GM12878 (cell line): ENCODE data around the gene ZDHHC14. TPM values are rescaled to one million over a fixed set of nuclear protein-coding genes. Genes with fewer than 3 reads are reported as not detected.
A peak's percentile ranks its signal among the peaks of the same experiment; 100 is the strongest.

Experiments
- ATAC-seq: fragments of 200-7000 bp; cut with Tn5 transposase; 3 replicates; pipeline ENCODE4 v1.9.1; 2020; ENCODE audit warnings: mild to moderate bottlenecking, moderate library complexity
- BruUV-seq: library from RNA; stranded (reverse); fragments of 400-500 nt; replicated peaks from 2 replicates; lab custom pipeline; 2021; lab: Mats Ljungman, UMichigan
- CTCF ChIA-PET: fragments of 300-600 bp; sonication (Branson Sonifier 250); formaldehyde crosslinking; extraction: SDS; loops from one replicate; lab custom pipeline; 2021; ENCODE audit warnings: inconsistent platforms; lab: Yijun Ruan, JAX
- POLR2A ChIA-PET: fragments of 350-600 bp; formaldehyde crosslinking; extraction: SDS; loops from one replicate; lab custom pipeline; 2021; ENCODE audit warnings: inconsistent platforms; lab: Charles Lee
- RAD21 ChIA-PET: fragments of 300-600 bp; sonication (Branson Sonifier 250); formaldehyde crosslinking; loops from one replicate; lab custom pipeline; 2023; ENCODE audit warnings: antibody characterized with exemption; ENCODE audit not compliant: unreplicated experiment; lab: Charles Lee
- SMC1A ChIA-PET: fragments of 300-600 bp; sonication (Branson Sonifier 250); formaldehyde crosslinking; loops from one replicate; lab custom pipeline; 2023; ENCODE audit not compliant: unreplicated experiment, uncharacterized antibody; lab: Charles Lee
- DNase-seq: peaks from one replicate; pipeline ENCODE4 v3.0.0-alpha.2; 2011; ENCODE audit warnings: low read depth, low spot score
- FAIRE-seq: peaks from 3 replicates; lab custom pipeline; 2011; peaks lifted over from hg19 to GRCh38; lab: Jason Lieb, UNC
- H2AFZ ChIP-seq: 2 replicates; pipeline ENCODE4 v1.6.0; 2011; ENCODE audit warnings: low read depth, low read length, control low read depth; ENCODE audit not compliant: control insufficient read depth
- H3K27ac ChIP-seq: 2 replicates; pipeline ENCODE4 v1.5.1; 2011; ENCODE audit warnings: control low read depth; ENCODE audit not compliant: control insufficient read depth, insufficient read depth
- H3K27me3 ChIP-seq, 2 experiments: replicated peaks in 1 of 2; 2 replicates each; pipeline versions ENCODE4 v1.6.0 to v1.6.1; 2011; ENCODE audit warnings: low read length in 1 of 2; ENCODE audit not compliant: control insufficient read depth in 2 of 2, insufficient read depth in 2 of 2
- H3K36me3 ChIP-seq, 2 experiments: 2 replicates each; pipeline ENCODE4 v1.5.1; 2011; ENCODE audit warnings: low read length in 1 of 2; ENCODE audit not compliant: control insufficient read depth in 2 of 2, insufficient read depth in 2 of 2
- H3K4me1 ChIP-seq: 2 replicates; pipeline ENCODE4 v1.6.1; 2011; ENCODE audit warnings: mild to moderate bottlenecking, low read length, moderate library complexity, mixed read lengths; ENCODE audit not compliant: control insufficient read depth, insufficient read depth
- H3K4me2 ChIP-seq: 2 replicates; pipeline ENCODE4 v1.6.0; 2011; ENCODE audit warnings: control low read depth; ENCODE audit not compliant: control insufficient read depth, insufficient read depth
- H3K4me3 ChIP-seq: fragments of 200-600 bp; sonication (generic); 2 replicates; pipeline ENCODE4 v1.5.1; 2016
- H3K79me2 ChIP-seq: 2 replicates; pipeline ENCODE4 v1.6.0; 2011; ENCODE audit warnings: low read length; ENCODE audit not compliant: control insufficient read depth, insufficient read depth
- H3K9ac ChIP-seq: 2 replicates; pipeline ENCODE4 v1.8.0; 2011; ENCODE audit warnings: low read length, control low read depth, mixed read lengths; ENCODE audit not compliant: control insufficient read depth, insufficient read depth
- H3K9me3 ChIP-seq: replicated peaks from 3 replicates; pipeline ENCODE4 v1.5.1; 2011; ENCODE audit warnings: mild to moderate bottlenecking, low read length; ENCODE audit not compliant: control insufficient read depth, insufficient read depth
- H4K20me1 ChIP-seq: 2 replicates; pipeline ENCODE4 v1.6.0; 2011; ENCODE audit not compliant: control insufficient read depth, insufficient read depth
- MYC ChIP-seq: IDR thresholded peaks from 2 replicates; pipeline ENCODE4 v1.6.1; 2011; ENCODE audit warnings: mild to moderate bottlenecking, low read length, moderate library complexity, inconsistent platforms; ENCODE audit not compliant: insufficient read depth, insufficient replicate concordance, insufficient read length, severe bottlenecking
- STAT3 ChIP-seq: IDR thresholded peaks from 2 replicates; pipeline ENCODE4 v1.6.1; 2011; ENCODE audit warnings: low read depth, low read length, improper control_type of control experiment
- WGBS: methylation state at CpG from one replicate; pipeline ENCODE4 v1.1.6; 2016; ENCODE audit warnings: low lambda C conversion rate; ENCODE audit not compliant: insufficient replicate concordance, insufficient coverage; ENCODE audit errors: missing lambda C conversion rate; 5-methylcytosine and 5-hydroxymethylcytosine counted together
- in situ Hi-C: fragments of 300-500 bp; cut with MboI; formaldehyde crosslinking; loops from 9 replicates; pipeline ENCODE4 v1.14.3; 2018; ENCODE audit warnings: mixed read lengths
- intact Hi-C: fragments of 100-400 bp; cut with micrococcal nuclease; formaldehyde crosslinking; loops from one replicate; pipeline ENCODE4 v1.14.2; 2022; ENCODE audit not compliant: unreplicated experiment
- polyA plus RNA-seq, 11 experiments: library from polyadenylated mRNA; depleted of rRNA in 4 of 11; unstranded in 6 of 11; stranded (reverse) in 5 of 11; fragments of >200 nt; fragmentation: Nextera tagmentation in 4 of 11; fragmentation: Illumina TruSeq in 1 of 11; extraction: Ambion mirVana in 4 of 11; extraction: Trizol in 1 of 11; gene quantifications; 1 replicate in 1 of 11; 2 replicates in 10 of 11; pipeline versions ENCODE4 v1.2.1 to v1.2.3, GENCODE V29; 2011 to 2016; ENCODE audit warnings: inconsistent platforms in 2 of 11, missing spikeins in 2 of 11, low read depth in 1 of 11
- total RNA-seq, 4 experiments: library from RNA; depleted of rRNA in 3 of 4; stranded (reverse); fragments of >200 nt in 3 of 4; fragmentation: Illumina TruSeq in 1 of 4; extraction: Trizol in 1 of 4; gene quantifications; 2 replicates each; pipeline versions ENCODE4 v1.2.1 to v1.2.3, GENCODE V29; 2013 to 2021
- TF ChIP-seq, protein P1 (sequence below): fragments of 450-650 bp; IDR thresholded peaks from 2 replicates; pipeline ENCODE4 v1.6.1; 2016; ENCODE audit warnings: mild to moderate bottlenecking
- TF ChIP-seq, protein P2 (sequence below): fragments of 450-650 bp; IDR thresholded peaks from 2 replicates; pipeline ENCODE4 v1.6.1; 2017; ENCODE audit warnings: mild to moderate bottlenecking, moderate library complexity
- TF ChIP-seq, protein P3 (sequence below): fragments of 450-650 bp; IDR thresholded peaks from 2 replicates; pipeline ENCODE4 v1.6.1; 2016; ENCODE audit warnings: mild to moderate bottlenecking

Gene ZDHHC14
- total and polyA plus RNA-seq, 10 of the 15 experiments (the other 5 are each of a cell fraction or from before 2014, with no cell fraction given) = 0.15 to 16.0 (median 0.76) TPM; not detected in 1

DNA sequence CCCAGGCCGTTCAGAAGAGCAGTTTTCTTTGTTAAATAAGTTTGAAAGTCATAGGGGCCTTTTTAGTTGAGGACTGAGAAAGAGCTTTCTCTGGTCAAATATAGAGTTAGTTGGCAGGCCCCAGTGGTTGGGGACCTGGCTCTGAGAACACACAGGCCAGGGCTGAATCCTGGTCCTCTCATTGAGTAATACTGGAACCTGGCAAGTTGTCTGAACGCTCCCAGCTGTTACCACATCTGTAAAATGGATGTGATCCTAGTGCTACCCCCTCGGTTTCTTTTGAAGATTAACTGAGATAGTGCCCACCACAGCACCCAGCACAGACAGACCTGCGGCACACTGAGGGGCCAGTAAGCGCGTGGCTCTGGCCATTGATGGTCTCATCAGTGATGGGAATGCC is 215.5 kb downstream of the ZDHHC14 start (continued):
- TF ChIP-seq, protein P1, sequence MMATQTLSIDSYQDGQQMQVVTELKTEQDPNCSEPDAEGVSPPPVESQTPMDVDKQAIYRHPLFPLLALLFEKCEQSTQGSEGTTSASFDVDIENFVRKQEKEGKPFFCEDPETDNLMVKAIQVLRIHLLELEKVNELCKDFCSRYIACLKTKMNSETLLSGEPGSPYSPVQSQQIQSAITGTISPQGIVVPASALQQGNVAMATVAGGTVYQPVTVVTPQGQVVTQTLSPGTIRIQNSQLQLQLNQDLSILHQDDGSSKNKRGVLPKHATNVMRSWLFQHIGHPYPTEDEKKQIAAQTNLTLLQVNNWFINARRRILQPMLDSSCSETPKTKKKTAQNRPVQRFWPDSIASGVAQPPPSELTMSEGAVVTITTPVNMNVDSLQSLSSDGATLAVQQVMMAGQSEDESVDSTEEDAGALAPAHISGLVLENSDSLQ = no peak
- TF ChIP-seq, protein P2, sequence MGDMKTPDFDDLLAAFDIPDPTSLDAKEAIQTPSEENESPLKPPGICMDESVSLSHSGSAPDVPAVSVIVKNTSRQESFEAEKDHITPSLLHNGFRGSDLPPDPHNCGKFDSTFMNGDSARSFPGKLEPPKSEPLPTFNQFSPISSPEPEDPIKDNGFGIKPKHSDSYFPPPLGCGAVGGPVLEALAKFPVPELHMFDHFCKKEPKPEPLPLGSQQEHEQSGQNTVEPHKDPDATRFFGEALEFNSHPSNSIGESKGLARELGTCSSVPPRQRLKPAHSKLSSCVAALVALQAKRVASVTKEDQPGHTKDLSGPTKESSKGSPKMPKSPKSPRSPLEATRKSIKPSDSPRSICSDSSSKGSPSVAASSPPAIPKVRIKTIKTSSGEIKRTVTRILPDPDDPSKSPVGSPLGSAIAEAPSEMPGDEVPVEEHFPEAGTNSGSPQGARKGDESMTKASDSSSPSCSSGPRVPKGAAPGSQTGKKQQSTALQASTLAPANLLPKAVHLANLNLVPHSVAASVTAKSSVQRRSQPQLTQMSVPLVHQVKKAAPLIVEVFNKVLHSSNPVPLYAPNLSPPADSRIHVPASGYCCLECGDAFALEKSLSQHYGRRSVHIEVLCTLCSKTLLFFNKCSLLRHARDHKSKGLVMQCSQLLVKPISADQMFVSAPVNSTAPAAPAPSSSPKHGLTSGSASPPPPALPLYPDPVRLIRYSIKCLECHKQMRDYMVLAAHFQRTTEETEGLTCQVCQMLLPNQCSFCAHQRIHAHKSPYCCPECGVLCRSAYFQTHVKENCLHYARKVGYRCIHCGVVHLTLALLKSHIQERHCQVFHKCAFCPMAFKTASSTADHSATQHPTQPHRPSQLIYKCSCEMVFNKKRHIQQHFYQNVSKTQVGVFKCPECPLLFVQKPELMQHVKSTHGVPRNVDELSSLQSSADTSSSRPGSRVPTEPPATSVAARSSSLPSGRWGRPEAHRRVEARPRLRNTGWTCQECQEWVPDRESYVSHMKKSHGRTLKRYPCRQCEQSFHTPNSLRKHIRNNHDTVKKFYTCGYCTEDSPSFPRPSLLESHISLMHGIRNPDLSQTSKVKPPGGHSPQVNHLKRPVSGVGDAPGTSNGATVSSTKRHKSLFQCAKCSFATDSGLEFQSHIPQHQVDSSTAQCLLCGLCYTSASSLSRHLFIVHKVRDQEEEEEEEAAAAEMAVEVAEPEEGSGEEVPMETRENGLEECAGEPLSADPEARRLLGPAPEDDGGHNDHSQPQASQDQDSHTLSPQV = no peak
- TF ChIP-seq MYC = no peak
- TF ChIP-seq, all 136 proteins: peak for 0

DNA sequence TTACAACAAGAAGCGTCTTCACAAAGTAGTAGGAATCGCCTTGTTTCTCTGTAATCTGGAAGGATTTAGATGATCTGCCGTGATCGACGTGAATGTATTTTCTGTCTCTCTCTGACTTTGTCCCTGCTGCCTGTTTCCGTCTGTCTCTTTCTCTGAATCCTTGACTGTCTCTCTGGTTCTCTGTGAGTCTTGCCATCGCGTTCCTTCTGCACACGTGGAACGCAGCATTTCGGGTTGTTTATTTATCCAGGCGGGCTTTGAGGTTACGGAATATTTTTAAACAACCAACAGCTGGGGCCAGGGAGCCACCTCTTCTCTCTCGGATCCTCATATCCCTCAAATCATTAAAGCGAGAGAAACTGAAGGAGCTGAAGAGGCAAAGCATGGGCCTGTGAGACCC is 215.9 kb downstream of the ZDHHC14 start:
- RAD21 ChIA-PET = interaction anchor here (0.9 to 7.3 kb wide), 10 partner anchors 9 to 282 kb away, joined by 3 to 56 read pairs (median 4); no protein-coding TSS in a partner anchor
- TF ChIP-seq, protein P3, sequence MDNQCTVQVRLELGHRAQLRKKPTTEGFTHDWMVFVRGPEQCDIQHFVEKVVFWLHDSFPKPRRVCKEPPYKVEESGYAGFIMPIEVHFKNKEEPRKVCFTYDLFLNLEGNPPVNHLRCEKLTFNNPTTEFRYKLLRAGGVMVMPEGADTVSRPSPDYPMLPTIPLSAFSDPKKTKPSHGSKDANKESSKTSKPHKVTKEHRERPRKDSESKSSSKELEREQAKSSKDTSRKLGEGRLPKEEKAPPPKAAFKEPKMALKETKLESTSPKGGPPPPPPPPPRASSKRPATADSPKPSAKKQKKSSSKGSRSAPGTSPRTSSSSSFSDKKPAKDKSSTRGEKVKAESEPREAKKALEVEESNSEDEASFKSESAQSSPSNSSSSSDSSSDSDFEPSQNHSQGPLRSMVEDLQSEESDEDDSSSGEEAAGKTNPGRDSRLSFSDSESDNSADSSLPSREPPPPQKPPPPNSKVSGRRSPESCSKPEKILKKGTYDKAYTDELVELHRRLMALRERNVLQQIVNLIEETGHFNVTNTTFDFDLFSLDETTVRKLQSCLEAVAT = peak; percentile 66
- TF ChIP-seq STAT3 = no peak
- H3K27ac ChIP-seq = no peak overlapping the region
- in situ Hi-C loops = no loop called here
- 92% methylated on average over 15 of the region's 15 CpGs for WGBS
- no peak overlapping the region for H2AFZ ChIP-seq
- H3K4me2 ChIP-seq = no peak overlapping the region
- no peak for FAIRE-seq
- H3K4me1 ChIP-seq = no peaks in the 10 kb centered on the region; the same call in 1 of the 2 replicates
- POLR2A ChIA-PET = interaction anchor here (1.3 to 1.6 kb wide), 3 partner anchors 26 to 35 kb away, joined by 4 read pairs; no protein-coding TSS in a partner anchor
- no peaks in the 10 kb centered on the region; the same call in 2 of the 3 replicates for H3K9me3 ChIP-seq
- H4K20me1 ChIP-seq = no peaks in the 10 kb centered on the region
- intact Hi-C loops = loop anchor here (1.0 to 5.0 kb wide), 3 partner anchors 35 to 280 kb away; no protein-coding TSS in a partner anchor
- no peak for DNase-seq
- CTCF ChIA-PET = interaction anchor here (0.9 to 3.8 kb wide), 15 partner anchors 9 to 282 kb away, joined by 3 to 32 read pairs (median 5); partner anchors contain the start of gene TMEM242
- SMC1A ChIA-PET = interaction anchor here (0.6 to 4.0 kb wide), 21 partner anchors 10 to 282 kb away, joined by 3 to 41 read pairs (median 4); no protein-coding TSS in a partner anchor
- ATAC-seq = no peak
- BruUV-seq = no TSS peak
- no peak overlapping the region for H3K9ac ChIP-seq
- peaks cover 0 to 4% of the 10 kb centered on the region in 2 experiments; a peak in 2 of 4 replicates for H3K36me3 ChIP-seq
- H3K27me3 ChIP-seq = no peaks in the 10 kb centered on the region
- H3K4me3 ChIP-seq = no peak overlapping the region
- H3K79me2 ChIP-seq = no peaks in the 10 kb centered on the region
